Stimulated activated CD4-positive, alpha-beta T cell treated with anti-CD3 and anti-CD28 coated beads, TNF-alpha, amount 100 ng/mL, for 48 hours (primary cell): ENCODE results near the gene PRM3.

Experiments
- DNase-seq, 3 donors: peaks; one replicate each; pipeline ENCODE4 v3.0.0-alpha.2; 2020; ENCODE audit warnings: low read depth in 3 of 3

PRM3 gene, protein sequence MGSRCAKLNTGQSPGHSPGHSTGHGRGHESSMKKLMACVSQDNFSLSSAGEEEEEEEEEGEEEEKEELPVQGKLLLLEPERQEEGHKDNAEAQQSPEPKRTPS

DNA sequence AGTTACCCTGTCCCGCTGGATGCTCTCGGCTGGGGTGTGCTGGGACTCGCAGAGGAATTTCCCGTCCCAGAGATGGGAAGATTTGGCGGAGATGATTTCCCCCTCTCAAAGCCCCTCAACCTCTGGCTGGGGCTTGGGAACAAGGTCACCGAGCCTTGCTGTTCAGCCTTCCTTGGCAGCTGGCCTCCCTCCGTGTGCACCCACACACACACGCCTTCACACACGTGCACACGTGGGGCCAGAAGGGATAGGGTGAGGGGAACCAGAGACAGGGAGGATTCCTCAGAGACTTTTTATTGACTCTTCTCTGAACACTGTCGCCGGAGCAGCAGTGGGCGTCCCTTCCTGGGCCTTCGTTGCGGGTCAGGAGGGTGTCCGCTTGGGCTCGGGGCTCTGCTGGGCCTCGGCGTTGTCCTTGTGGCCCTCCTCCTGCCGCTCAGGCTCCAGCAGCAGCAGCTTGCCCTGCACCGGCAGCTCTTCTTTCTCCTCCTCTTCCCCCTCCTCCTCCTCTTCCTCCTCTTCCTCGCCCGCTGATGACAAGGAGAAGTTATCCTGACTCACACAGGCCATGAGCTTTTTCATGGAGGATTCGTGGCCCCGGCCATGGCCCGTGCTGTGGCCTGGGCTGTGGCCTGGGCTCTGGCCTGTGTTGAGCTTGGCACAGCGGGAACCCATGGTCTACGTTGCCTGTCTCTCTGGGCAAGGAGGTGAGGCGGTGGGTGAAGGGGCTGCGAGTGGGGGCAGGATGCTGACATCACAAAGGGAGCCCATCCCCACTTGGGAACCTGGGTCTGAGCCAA lies at the start of gene PRM3:
Gene PRM3, minus strand, starts transcription at position 709 of the 800 bp plus-strand sequence. Its CDS starts 34 bp downstream, at position 675.
- no peak for DNase-seq

DNA sequence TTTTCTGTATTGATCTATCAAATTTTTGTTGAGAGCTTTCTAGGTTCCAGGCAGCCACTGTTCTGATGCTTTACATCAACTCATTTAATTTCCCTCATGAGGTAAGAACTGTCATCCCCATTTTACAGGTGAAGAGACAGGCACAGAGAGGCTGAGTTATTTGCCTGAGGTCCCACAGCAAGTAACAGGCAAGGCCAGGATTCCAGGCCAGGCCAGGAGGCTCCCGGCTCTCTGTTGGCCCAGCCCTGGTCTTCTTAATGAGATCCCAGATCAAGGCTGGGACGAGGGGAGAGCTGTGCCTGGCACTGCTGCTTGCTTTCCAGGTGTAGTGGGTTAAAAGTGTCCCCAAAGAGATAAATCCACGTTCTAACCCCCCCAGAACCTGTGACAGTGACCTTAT lies 49.4 kb upstream of the PRM3 start:
- DNase-seq = no peak

DNA sequence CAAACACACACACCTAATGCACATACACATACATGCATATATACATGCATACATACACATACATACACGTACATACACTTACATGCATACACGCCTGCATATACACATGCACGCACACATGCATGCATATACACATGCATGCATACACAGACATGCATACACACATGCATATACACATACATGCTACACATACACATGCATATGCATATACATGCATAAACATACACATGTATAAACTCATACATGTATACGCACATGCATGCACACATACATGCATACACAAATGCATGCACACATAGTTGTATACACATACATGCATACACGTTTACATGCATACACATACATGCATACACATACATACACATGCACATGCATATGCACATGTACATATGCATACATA lies 48.2 kb upstream of the PRM3 start:
- DNase-seq = no peak

GRCh38 chr16:11320170-11320569 lies 46.7 kb upstream of the PRM3 start:
- DNase-seq = no peak

- DNase-seq = no peak
Observed at GRCh38 chr16:11319529-11320146, 46.2 kb upstream of the PRM3 start.

DNA sequence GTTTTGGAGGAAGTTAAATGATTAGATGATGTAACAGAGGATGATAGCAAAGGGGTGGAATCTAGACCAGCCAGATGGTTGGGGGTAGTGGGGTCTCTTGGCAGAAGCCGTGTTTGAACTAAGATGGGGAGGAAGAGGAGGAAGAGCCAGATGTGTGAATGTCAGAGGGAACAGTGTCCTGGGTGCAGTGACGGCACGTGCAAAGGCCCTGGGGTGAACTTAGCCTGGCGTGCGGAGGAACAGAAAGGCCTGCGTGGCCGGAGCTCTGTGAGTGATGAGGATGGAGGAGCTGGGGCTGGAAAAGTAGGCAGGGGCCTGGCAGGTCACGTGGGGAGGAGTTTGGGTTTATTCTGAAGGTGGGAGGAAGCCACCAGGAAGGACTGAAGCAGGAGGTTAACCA lies 45.4 kb upstream of the PRM3 start:
- DNase-seq = no peak

DNA sequence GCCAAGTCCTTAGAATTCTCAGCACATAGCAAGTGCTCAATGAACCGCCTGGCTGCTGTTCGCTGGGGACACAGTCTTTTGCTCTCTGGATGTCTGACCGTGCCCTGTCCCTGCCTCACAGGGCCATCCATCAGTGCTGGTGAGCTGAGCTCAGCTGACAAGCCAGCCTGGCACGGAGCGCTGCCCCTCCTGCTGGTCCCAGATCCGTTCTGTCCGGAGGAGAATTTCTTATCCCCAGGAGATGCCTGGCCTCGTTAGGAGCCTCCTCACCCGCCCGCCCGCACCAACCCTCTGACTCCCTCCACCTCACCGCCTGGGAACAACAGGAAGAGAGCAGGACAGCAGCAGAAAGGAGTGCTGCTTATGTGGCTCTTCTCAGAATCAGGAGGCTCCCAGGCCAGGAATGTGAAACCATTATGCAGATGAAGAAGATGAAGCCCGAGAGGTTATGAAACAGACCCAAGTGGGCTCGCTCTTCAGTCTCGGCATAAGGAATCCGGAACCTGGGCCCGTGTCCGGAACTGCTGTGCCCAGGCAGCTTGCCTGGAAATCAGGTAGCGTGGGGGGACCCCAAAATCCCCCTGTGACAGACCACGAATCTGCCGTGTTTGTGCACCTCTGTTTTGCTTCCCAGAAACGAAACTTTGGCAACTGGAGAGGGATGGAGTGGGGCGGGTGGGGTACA lies 43.0 kb upstream of the PRM3 start:
- DNase-seq = no peak

DNA sequence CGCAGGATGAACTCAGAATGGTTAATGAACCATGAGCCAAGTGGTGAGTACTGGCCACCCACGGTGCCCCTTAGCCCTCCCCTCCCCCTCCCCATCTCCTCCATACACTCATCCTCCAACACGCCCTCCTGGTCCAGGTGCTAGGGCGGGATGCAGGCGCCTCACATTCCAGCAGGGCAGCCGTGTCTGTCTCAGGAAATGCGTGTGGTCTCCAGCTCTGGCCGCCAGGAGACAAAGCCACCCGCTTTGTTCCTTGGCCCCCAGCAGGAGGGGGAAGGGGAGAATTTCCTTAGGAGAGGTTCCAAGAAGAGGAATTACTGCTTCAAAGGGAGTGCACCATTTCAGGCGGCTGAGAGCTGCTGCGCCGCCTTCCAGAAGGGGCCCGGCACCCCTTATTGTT lies 42.1 kb upstream of the PRM3 start:
- DNase-seq = no peak

DNA sequence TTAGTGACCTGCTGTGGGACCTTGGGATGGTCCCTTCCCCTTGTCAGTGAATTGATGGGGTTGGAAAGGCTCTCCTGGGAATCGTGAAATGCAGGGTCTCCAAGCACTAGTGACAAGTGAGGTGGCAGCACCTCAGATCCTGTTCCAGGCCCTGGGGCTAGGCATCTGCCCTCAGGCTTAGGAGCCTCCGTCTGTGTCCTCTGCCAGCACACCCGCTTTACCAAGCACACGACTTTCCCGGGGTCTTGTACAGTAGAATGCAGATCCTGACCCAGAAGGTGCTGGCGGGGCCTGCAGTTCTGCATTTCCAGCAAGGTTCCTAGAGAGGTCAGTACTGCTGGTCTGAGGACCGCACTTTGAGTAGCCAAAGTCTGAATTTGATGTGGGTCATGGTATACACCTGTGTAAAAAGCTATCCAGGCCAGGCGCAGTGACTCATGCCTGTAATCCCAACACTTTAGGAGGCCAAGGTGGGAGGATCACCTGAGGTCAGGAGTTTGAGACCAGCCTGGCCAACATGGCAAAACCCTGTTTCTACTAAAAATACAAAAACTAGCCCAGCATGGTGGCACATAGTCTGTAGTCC lies 41.0 kb upstream of the PRM3 start:
- DNase-seq = no peak

DNA sequence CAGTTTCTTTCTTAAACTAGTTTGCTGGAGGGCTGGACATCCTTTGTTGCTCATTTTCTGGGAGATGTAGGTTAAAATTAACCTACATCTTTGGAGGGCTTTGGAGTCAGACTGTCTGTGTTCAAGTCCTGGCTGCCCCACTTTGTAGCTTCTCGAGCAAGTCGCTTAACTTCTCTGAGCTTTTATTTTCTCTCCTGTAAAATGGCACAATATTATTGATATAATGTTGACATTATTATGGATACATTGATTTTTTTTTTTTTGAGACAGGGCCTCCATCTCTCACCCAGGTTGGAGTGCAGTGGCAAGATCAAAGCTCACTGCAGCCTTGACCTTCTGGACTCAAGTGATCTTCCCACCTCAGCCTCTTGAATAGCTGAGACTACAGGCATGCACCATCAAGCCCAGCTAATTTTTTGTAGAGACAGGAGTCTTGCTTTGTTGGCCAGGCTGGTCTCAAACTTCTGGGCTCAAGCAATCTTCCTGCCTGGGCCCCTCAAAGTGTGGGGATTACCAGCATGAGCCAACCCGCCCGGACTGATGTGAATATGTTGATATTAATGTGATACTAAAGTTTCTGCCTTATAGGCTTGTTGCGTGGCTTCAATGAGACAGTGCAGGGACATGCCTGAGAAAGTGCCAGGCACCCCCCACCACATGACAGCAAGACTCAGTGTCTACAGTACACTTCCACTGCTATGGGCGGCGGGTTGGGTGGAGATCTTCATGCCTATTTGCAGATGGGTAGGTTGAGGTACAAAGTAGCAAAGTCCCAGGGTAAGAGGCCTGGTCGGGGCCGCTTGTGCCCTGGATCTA lies 40.3 kb upstream of the PRM3 start:
- no peak for DNase-seq

DNA sequence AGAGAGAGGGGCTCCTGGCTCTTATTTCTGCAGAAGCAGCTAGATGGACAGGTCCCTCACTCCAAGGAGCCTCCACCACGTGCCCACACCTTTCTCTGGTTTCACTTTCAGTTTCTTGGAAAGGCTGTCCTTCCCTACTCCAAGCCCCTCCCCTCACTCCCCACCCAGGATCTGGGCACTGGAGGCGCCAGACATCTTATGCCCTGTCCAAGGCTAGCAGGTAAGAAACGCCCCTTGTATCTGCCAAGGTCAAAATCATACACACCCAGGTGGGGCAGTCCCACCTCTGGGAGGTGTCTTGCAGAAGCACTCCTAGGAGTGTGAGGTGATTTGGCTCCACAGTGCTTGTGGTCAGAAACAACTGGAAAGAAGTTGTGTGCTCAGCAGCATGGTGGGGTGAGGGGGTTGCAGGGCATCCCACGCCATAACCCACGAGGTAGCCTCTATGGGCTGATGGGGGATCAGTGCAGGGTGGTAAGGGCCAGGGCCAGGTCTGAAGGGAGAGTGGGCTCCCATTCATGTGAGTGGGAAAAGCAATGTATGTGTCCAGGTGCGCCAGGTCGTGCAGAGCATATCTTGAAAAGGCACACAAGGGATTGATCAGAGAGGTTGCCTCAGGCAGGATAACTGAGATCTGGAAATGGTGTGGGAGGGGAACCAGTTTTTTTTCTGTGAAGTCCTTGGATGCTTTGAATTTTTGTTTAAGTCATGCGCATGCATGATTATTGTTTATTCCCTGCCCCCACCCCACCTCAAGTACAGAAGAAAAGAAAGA lies 39.5 kb upstream of the PRM3 start:
- DNase-seq = no peak

- DNase-seq = no peak
Observed at GRCh38 chr16:11310997-11311561, 37.6 kb upstream of the PRM3 start.

DNA sequence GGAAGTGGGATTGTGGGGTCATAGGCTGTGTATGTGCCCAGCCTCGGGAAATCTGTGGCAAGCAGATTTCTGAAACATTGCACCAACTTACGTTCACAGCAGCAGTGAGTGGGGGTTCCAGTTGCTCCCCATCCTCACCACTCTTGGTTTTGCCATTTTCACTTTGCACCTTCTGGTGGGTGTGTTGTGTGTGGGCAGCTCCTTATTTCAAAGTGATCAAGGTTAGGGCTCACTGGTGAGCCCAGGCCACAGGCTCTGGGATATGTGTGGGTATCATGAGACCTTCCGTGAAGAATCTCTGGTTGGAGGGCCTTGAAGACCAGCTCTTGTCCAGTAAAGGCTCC lies 37.2 kb upstream of the PRM3 start:
- DNase-seq = no peak

GRCh38 chr16:11309895-11310633 lies 36.6 kb upstream of the PRM3 start:
- DNase-seq = no peak

GRCh38 chr16:11308493-11309283 lies 35.3 kb upstream of the PRM3 start:
- no peak for DNase-seq

GRCh38 chr16:11307639-11308492 lies 34.4 kb upstream of the PRM3 start:
- no peak for DNase-seq

DNA sequence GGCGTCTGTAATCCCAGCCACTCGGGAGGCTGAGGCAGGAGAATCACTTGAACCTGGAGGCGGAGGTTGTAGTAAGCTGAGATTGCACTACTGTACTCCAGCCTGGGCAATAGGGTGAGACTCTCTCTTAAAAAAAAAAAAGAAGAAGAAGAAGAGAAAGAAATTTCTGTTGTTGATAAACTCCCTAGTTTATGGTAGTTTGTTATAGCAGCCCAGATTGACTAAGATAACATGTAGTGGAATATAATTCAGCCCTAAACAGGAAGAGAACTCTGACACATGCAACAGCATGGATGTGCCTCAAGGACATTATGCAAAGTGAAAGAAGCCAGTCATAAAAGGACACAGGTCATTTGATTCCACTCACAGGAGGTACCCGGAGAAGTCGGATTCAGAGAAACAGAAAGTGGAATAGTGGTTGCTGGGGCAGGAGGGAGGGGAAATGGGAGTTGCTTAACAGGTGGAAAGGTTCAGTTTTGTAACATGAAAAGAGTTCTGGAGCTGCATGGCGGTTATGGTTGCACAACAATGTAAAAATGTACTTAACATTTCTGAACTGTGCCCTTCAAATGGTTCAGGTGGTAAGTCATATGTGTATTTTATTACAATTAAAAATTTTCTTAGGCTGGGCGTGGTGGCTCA lies 33.7 kb upstream of the PRM3 start:
- no peak for DNase-seq
